HEK293 (cell line): Measurements from ENCODE around the gene NECTIN4.

Experiments
- CTCF ChIA-PET: fragments of 350-600 bp; formaldehyde crosslinking; extraction: SDS; loops from one replicate; lab custom pipeline; 2021; ENCODE audit warnings: antibody characterized with exemption; lab: Yijun Ruan, JAX
- POLR2A ChIA-PET: fragments of 300-600 bp; formaldehyde crosslinking; extraction: SDS; loops from one replicate; lab custom pipeline; 2020; ENCODE audit warnings: antibody characterized with exemption, inconsistent platforms; lab: Yijun Ruan, JAX
- H3K27ac ChIP-seq: fragments of 200-500 bp; sonication (Bioruptor generic); 2 replicates; pipeline ENCODE4 v1.5.1; 2014; ENCODE audit warnings: low read depth, low read length, control low read depth, inconsistent platforms; ENCODE audit errors: extremely low read depth
- H3K36me3 ChIP-seq, 2 experiments: fragments of 200-500 bp in 1 of 2; sonication (Bioruptor generic) in 1 of 2; 1 replicate in 1 of 2; 2 replicates in 1 of 2; pipeline ENCODE4 v1.5.1; 2014 to 2017; ENCODE audit warnings: inconsistent platforms in 2 of 2, low read length in 2 of 2; ENCODE audit not compliant: control insufficient read depth in 2 of 2, insufficient read depth in 1 of 2
- H3K4me1 ChIP-seq: fragments of 200-500 bp; sonication (Bioruptor generic); 2 replicates; pipeline ENCODE4 v1.5.1; 2014; ENCODE audit warnings: mild to moderate bottlenecking, low read length, inconsistent platforms; ENCODE audit not compliant: control insufficient read depth, insufficient read depth
- H3K4me3 ChIP-seq: 2 replicates; pipeline ENCODE4 v1.5.1; 2011; ENCODE audit warnings: low read depth, mild to moderate bottlenecking, control low read depth, low read length, moderate library complexity
- H3K9me3 ChIP-seq: fragments of 200-500 bp; sonication (Bioruptor generic); 2 replicates; pipeline ENCODE4 v1.5.1; 2014; ENCODE audit warnings: low read depth, low read length, inconsistent platforms; ENCODE audit not compliant: control insufficient read depth, insufficient read depth
- MEIS1 ChIP-seq: sonication (generic); formaldehyde crosslinking; IDR thresholded peaks from 2 replicates; pipeline ENCODE4 v1.8.1; 2022; ENCODE audit warnings: missing genetic modification reagents, mild to moderate bottlenecking, borderline replicate concordance
- RBAK ChIP-seq: fragments of 450-650 bp; formaldehyde crosslinking; IDR thresholded peaks from 2 replicates; pipeline ENCODE4 v1.5.1; 2016; ENCODE audit warnings: missing biosample characterization, missing genetic modification characterization
- ZBTB48 ChIP-seq: fragments of 450-650 bp; formaldehyde crosslinking; IDR thresholded peaks from 2 replicates; pipeline ENCODE4 v1.5.1; 2016; ENCODE audit warnings: missing biosample characterization, missing genetic modification characterization
- ZBTB7A ChIP-seq: fragments of 450-650 bp; formaldehyde crosslinking; IDR thresholded peaks from 2 replicates; pipeline ENCODE4 v1.5.1; 2016; ENCODE audit warnings: low read depth, missing biosample characterization, missing genetic modification characterization
- ZFP3 ChIP-seq: fragments of 450-650 bp; formaldehyde crosslinking; IDR thresholded peaks from 2 replicates; pipeline ENCODE4 v1.5.1; 2016; ENCODE audit warnings: low read depth, missing biosample characterization, missing genetic modification characterization
- ZNF10 ChIP-seq: fragments of 450-650 bp; formaldehyde crosslinking; IDR thresholded peaks from 2 replicates; pipeline ENCODE4 v1.5.1; 2017; ENCODE audit warnings: missing biosample characterization, missing genetic modification characterization
- ZNF138 ChIP-seq: fragments of 450-650 bp; formaldehyde crosslinking; IDR thresholded peaks from 2 replicates; pipeline ENCODE4 v1.5.1; 2016; ENCODE audit warnings: missing biosample characterization, missing genetic modification characterization, borderline replicate concordance
- ZNF2 ChIP-seq: fragments of 450-650 bp; formaldehyde crosslinking; IDR thresholded peaks from 2 replicates; pipeline ENCODE4 v1.5.1; 2016; ENCODE audit warnings: missing biosample characterization, missing genetic modification characterization
- ZNF266 ChIP-seq: fragments of 450-650 bp; formaldehyde crosslinking; IDR thresholded peaks from 2 replicates; pipeline ENCODE4 v1.5.1; 2016; ENCODE audit warnings: missing biosample characterization, missing genetic modification characterization, low read depth
- ZNF366 ChIP-seq: fragments of 450-650 bp; formaldehyde crosslinking; conservative IDR thresholded peaks from 2 replicates; pipeline ENCODE4 v1.5.1; 2016; ENCODE audit warnings: missing biosample characterization, missing genetic modification characterization
- ZNF391 ChIP-seq: fragments of 450-650 bp; formaldehyde crosslinking; IDR thresholded peaks from 2 replicates; pipeline ENCODE4 v1.5.1; 2016; ENCODE audit warnings: low read depth, missing biosample characterization, missing genetic modification characterization, borderline replicate concordance
- ZNF416 ChIP-seq: fragments of 450-650 bp; formaldehyde crosslinking; IDR thresholded peaks from 2 replicates; pipeline ENCODE4 v1.5.1; 2016; ENCODE audit warnings: missing biosample characterization, missing genetic modification characterization
- ZNF521 ChIP-seq: fragments of 450-650 bp; formaldehyde crosslinking; IDR thresholded peaks from 2 replicates; pipeline ENCODE4 v1.5.1; 2017; ENCODE audit warnings: missing biosample characterization, mild to moderate bottlenecking, missing genetic modification characterization
- ZNF548 ChIP-seq: fragments of 450-650 bp; formaldehyde crosslinking; IDR thresholded peaks from 2 replicates; pipeline ENCODE4 v1.5.1; 2016; ENCODE audit warnings: missing biosample characterization, missing genetic modification characterization
- ZNF571 ChIP-seq: fragments of 450-650 bp; formaldehyde crosslinking; IDR thresholded peaks from 2 replicates; pipeline ENCODE4 v1.5.0; 2017; ENCODE audit warnings: missing biosample characterization, missing genetic modification characterization
- ZNF629 ChIP-seq: fragments of 450-650 bp; formaldehyde crosslinking; IDR thresholded peaks from 2 replicates; pipeline ENCODE4 v1.5.1; 2017; ENCODE audit warnings: missing biosample characterization, missing genetic modification characterization
- ZNF670 ChIP-seq: fragments of 450-650 bp; formaldehyde crosslinking; IDR thresholded peaks from 2 replicates; pipeline ENCODE4 v1.5.1; 2016; ENCODE audit warnings: missing biosample characterization, missing genetic modification characterization, low read depth
- ZNF785 ChIP-seq: fragments of 450-650 bp; formaldehyde crosslinking; IDR thresholded peaks from 2 replicates; pipeline ENCODE4 v1.5.1; 2016; ENCODE audit warnings: missing biosample characterization, missing genetic modification characterization
- ZXDB ChIP-seq: fragments of 450-650 bp; formaldehyde crosslinking; IDR thresholded peaks from 2 replicates; pipeline ENCODE4 v1.5.1; 2016; ENCODE audit warnings: missing biosample characterization, missing genetic modification characterization
- TF ChIP-seq, protein P1 (sequence below): fragments of 450-650 bp; formaldehyde crosslinking; IDR thresholded peaks from 2 replicates; pipeline ENCODE4 v1.5.1; 2016; ENCODE audit warnings: missing biosample characterization, missing genetic modification characterization
- TF ChIP-seq, protein P2 (sequence below): fragments of 450-650 bp; formaldehyde crosslinking; IDR thresholded peaks from 2 replicates; pipeline ENCODE4 v1.5.1; 2016; ENCODE audit warnings: missing biosample characterization, missing genetic modification characterization
- TF ChIP-seq, protein P3 (sequence below): fragments of 450-650 bp; formaldehyde crosslinking; IDR thresholded peaks from 2 replicates; pipeline ENCODE4 v1.5.1; 2016; ENCODE audit warnings: missing biosample characterization, missing genetic modification characterization
- TF ChIP-seq, protein P4 (sequence below): fragments of 450-650 bp; formaldehyde crosslinking; IDR thresholded peaks from 2 replicates; pipeline ENCODE4 v1.5.1; 2016; ENCODE audit warnings: missing biosample characterization, missing genetic modification characterization
- TF ChIP-seq, protein P5 (sequence below): fragments of 450-650 bp; formaldehyde crosslinking; IDR thresholded peaks from 2 replicates; pipeline ENCODE4 v1.5.1; 2016; ENCODE audit warnings: missing biosample characterization, missing genetic modification characterization

NECTIN4 gene

DNA sequence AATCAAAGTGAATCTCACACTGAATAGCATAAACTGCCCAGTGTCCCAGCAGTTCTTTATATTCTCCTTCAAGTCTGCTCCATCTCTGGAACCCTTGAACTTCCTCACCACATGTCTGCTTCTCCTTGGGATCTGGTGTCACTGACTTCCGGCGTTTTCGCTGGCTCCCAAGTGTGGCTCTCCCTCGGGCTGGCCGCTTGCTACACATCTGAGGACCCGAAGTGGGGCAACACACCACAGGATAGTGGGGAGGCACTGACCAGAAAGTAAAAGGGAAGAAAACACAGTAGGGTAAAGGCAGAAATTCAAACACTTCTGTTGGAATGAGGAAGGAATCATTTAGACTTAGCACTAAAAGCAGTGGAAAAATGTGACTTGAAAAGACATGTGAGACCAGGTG, 33.6 kb upstream of the NECTIN4 start:
- Histone ChIP-seq H3K9me3 (no peaks in the 10 kb centered on the region), H3K36me3 (peaks cover 20 to 89% of the 10 kb centered on the region in 2 experiments), H3K27ac (no peak overlapping the region), H3K4me1 (peaks cover 7% of the 10 kb centered on the region), H3K4me3 (no peak overlapping the region)
- TF ChIP-seq ZNF785 (tag by site-specific recombination) (no peak), ZNF670 (tag by site-specific recombination) (no peak), ZNF416 (tag by site-specific recombination) (no peak), ZXDB (tag by site-specific recombination) (no peak), ZNF10 (tag by site-specific recombination) (no peak), ZNF521 (tag by site-specific recombination) (no peak), ZFP3 (tag by site-specific recombination) (no peak), ZNF366 (no peak)
- TF ChIP-seq, protein P1, sequence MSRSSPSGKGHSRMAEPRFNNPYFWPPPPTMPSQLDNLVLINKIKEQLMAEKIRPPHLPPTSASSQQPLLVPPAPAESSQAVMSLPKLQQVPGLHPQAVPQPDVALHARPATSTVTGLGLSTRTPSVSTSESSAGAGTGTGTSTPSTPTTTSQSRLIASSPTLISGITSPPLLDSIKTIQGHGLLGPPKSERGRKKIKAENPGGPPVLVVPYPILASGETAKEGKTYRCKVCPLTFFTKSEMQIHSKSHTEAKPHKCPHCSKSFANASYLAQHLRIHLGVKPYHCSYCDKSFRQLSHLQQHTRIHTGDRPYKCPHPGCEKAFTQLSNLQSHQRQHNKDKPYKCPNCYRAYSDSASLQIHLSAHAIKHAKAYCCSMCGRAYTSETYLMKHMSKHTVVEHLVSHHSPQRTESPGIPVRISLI (tag by site-specific recombination) = no peak
- TF ChIP-seq, protein P2, sequence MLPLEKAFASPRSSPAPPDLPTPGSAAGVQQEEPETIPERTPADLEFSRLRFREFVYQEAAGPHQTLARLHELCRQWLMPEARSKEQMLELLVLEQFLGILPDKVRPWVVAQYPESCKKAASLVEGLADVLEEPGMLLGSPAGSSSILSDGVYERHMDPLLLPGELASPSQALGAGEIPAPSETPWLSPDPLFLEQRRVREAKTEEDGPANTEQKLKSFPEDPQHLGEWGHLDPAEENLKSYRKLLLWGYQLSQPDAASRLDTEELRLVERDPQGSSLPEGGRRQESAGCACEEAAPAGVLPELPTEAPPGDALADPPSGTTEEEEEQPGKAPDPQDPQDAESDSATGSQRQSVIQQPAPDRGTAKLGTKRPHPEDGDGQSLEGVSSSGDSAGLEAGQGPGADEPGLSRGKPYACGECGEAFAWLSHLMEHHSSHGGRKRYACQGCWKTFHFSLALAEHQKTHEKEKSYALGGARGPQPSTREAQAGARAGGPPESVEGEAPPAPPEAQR = no peak
- ChIA-PET POLR2A (interaction anchor here (0.6 kb wide), 1 partner anchor 15 kb away, joined by 3 read pairs; no protein-coding TSS in a partner anchor), CTCF (interaction anchor here (0.6 kb wide), 1 partner anchor 48 kb away, joined by 3 read pairs; no protein-coding TSS in a partner anchor)

DNA sequence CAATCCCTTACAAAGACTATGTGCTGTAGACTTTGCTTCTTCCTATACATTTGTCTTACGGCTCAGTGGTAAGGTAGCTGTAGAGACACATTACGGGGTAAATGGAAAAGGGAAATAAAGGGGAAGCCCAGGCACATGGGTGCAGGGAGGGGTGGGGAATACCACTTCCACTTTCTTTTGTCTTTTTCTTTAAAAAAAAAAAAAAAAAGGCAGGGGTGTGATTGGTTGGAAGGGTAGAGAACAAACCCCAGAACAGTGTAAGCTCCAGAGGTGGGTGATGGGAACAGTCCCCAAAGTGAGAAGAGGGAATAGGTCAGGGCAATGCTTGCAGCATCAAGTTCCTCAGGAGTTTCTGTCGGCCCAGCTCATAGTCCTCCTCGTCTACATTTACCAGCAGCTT, 32.5 kb upstream of the NECTIN4 start:
- Histone ChIP-seq H3K4me1 (peaks cover 7% of the 10 kb centered on the region), H3K36me3 (peaks cover 20 to 77% of the 10 kb centered on the region in 2 experiments), H3K27ac (no peak overlapping the region), H3K4me3 (no peak overlapping the region), H3K9me3 (no peaks in the 10 kb centered on the region)
- no peak for TF ChIP-seq ZNF629 (tag by site-specific recombination)
- TF ChIP-seq ZNF548 (tag by site-specific recombination) = no peak
- TF ChIP-seq MEIS1 (CRISPR knock-in tag) = no peak
- no peak for TF ChIP-seq ZFP3 (tag by site-specific recombination)
- no peak for TF ChIP-seq ZNF391 (tag by site-specific recombination)
- TF ChIP-seq ZBTB7A (tag by site-specific recombination) = no peak
- TF ChIP-seq, protein P3, sequence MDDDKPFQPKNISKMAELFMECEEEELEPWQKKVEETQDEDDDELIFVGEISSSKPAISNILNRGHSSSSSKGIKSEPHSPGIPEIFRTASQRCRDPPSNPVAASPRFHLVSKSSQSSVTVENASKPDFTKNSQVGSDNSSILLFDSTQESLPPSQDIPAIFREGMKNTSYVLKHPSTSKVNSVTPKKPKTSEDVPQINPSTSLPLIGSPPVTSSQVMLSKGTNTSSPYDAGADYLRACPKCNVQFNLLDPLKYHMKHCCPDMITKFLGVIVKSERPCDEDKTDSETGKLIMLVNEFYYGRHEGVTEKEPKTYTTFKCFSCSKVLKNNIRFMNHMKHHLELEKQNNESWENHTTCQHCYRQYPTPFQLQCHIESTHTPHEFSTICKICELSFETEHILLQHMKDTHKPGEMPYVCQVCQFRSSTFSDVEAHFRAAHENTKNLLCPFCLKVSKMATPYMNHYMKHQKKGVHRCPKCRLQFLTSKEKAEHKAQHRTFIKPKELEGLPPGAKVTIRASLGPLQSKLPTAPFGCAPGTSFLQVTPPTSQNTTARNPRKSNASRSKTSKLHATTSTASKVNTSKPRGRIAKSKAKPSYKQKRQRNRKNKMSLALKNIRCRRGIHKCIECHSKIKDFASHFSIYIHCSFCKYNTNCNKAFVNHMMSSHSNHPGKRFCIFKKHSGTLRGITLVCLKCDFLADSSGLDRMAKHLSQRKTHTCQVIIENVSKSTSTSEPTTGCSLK (tag by site-specific recombination) = no peak
- TF ChIP-seq ZNF266 = no peak
- TF ChIP-seq RBAK (tag by site-specific recombination) = no peak
- TF ChIP-seq, protein P4, sequence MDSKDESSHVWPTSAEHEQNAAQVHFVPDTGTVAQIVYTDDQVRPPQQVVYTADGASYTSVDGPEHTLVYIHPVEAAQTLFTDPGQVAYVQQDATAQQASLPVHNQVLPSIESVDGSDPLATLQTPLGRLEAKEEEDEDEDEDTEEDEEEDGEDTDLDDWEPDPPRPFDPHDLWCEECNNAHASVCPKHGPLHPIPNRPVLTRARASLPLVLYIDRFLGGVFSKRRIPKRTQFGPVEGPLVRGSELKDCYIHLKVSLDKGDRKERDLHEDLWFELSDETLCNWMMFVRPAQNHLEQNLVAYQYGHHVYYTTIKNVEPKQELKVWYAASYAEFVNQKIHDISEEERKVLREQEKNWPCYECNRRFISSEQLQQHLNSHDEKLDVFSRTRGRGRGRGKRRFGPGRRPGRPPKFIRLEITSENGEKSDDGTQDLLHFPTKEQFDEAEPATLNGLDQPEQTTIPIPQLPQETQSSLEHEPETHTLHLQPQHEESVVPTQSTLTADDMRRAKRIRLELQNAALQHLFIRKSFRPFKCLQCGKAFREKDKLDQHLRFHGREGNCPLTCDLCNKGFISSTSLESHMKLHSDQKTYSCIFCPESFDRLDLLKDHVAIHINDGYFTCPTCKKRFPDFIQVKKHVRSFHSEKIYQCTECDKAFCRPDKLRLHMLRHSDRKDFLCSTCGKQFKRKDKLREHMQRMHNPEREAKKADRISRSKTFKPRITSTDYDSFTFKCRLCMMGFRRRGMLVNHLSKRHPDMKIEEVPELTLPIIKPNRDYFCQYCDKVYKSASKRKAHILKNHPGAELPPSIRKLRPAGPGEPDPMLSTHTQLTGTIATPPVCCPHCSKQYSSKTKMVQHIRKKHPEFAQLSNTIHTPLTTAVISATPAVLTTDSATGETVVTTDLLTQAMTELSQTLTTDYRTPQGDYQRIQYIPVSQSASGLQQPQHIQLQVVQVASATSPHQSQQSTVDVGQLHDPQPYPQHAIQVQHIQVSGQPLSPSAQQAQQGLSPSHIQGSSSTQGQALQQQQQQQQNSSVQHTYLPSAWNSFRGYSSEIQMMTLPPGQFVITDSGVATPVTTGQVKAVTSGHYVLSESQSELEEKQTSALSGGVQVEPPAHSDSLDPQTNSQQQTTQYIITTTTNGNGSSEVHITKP (tag by site-specific recombination) = no peak
- no peak for TF ChIP-seq ZBTB48
- TF ChIP-seq ZNF571 (tag by site-specific recombination) = no peak
- TF ChIP-seq, protein P5, sequence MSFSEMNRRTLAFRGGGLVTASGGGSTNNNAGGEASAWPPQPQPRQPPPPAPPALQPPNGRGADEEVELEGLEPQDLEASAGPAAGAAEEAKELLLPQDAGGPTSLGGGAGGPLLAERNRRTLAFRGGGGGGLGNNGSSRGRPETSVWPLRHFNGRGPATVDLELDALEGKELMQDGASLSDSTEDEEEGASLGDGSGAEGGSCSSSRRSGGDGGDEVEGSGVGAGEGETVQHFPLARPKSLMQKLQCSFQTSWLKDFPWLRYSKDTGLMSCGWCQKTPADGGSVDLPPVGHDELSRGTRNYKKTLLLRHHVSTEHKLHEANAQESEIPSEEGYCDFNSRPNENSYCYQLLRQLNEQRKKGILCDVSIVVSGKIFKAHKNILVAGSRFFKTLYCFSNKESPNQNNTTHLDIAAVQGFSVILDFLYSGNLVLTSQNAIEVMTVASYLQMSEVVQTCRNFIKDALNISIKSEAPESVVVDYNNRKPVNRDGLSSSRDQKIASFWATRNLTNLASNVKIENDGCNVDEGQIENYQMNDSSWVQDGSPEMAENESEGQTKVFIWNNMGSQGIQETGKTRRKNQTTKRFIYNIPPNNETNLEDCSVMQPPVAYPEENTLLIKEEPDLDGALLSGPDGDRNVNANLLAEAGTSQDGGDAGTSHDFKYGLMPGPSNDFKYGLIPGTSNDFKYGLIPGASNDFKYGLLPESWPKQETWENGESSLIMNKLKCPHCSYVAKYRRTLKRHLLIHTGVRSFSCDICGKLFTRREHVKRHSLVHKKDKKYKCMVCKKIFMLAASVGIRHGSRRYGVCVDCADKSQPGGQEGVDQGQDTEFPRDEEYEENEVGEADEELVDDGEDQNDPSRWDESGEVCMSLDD (tag by site-specific recombination) = no peak
- no peak for TF ChIP-seq ZNF138 (tag by site-specific recombination)
- TF ChIP-seq ZNF2 (tag by site-specific recombination) = no peak
- CTCF ChIA-PET = interaction anchor here (0.6 to 1.0 kb wide), 5 partner anchors 15 to 43 kb away, joined by 3 read pairs; partner anchors contain the start of gene KLHDC9
- POLR2A ChIA-PET = interaction anchor here (0.7 to 1.0 kb wide), 2 partner anchors 9 to 76 kb away, joined by 3 read pairs; partner anchors contain the start of gene USF1
